Natural killer cell treated with Interleukin-12 subunit alpha and Interleukin-12 subunit beta and Interleukin-15 and Interleukin-18, amount 100 ng/mL, for 72 hours (primary cell): ENCODE results near the gene ACTRT2. TPM values are rescaled to one million over a fixed set of nuclear protein-coding genes. Genes with fewer than 3 reads are reported as not detected.

ENCODE experiments used
- ATAC-seq, 2 donors: fragments of 150-1000 bp; cut with Tn5 transposase in 1 of 2; sonication (Bioruptor Pico), chemical (Tn5 transposase) in 1 of 2; 2 replicates each; pipeline ENCODE4 v1.10.0; 2021
- DNase-seq: peaks from one replicate; pipeline ENCODE4 v3.0.0; 2022; ENCODE audit warnings: low spot score
- H3K27ac Mint-ChIP-seq, 2 donors: 1 replicate in 1 of 2; 2 replicates in 1 of 2; pipeline ENCODE4 v1.8.0; 2022; ENCODE audit warnings: mixed read lengths in 2 of 2, mild to moderate bottlenecking in 1 of 2, moderate library complexity in 1 of 2
- H3K27me3 Mint-ChIP-seq, 2 donors: 1 replicate in 1 of 2; 2 replicates in 1 of 2; pipeline ENCODE4 v1.8.0; 2022; ENCODE audit warnings: mixed read lengths in 2 of 2
- H3K36me3 Mint-ChIP-seq: one replicate; pipeline ENCODE4 v1.8.0; 2022; ENCODE audit warnings: mixed read lengths
- H3K4me1 Mint-ChIP-seq, 2 donors: 1 replicate in 1 of 2; 2 replicates in 1 of 2; pipeline ENCODE4 v1.8.0; 2022; ENCODE audit warnings: low read depth in 2 of 2, mixed read lengths in 2 of 2, mild to moderate bottlenecking in 1 of 2
- H3K4me3 Mint-ChIP-seq: one replicate; pipeline ENCODE4 v1.8.0; 2022; ENCODE audit warnings: mixed read lengths
- H3K9me3 Mint-ChIP-seq: 2 replicates; pipeline ENCODE4 v1.8.0; 2022; ENCODE audit warnings: mixed read lengths
- total RNA-seq, 2 donors: library from RNA; stranded (reverse); gene quantifications; one replicate each; pipeline ENCODE4 v1.2.3, GENCODE V29; 2022

ACTRT2 gene
- total RNA-seq, 2 donors from 2014 or later, result not detected

- H3K27me3 Mint-ChIP-seq, result no peaks in the 10 kb centered on the region
- ATAC-seq, result peak in 1 of 2 donors; percentile 2
- no peaks in the 10 kb centered on the region for H3K36me3 Mint-ChIP-seq
- no peaks in the 10 kb centered on the region for H3K4me1 Mint-ChIP-seq
- no peaks in the 10 kb centered on the region for H3K9me3 Mint-ChIP-seq
- no peak overlapping the region for H3K27ac Mint-ChIP-seq
- no peak overlapping the region for H3K4me3 Mint-ChIP-seq
- DNase-seq, result peak; percentile 54
Observed at GRCh38 chr1:2980073-2980791, 41.0 kb upstream of the ACTRT2 start.

GRCh38 chr1:2980849-2981248, 40.4 kb upstream of the ACTRT2 start:
- Mint-ChIP-seq H3K27me3 (peaks cover 0 to 3% of the 10 kb centered on the region in 2 donors), H3K27ac (no peak overlapping the region), H3K4me3 (no peak overlapping the region), H3K4me1 (no peaks in the 10 kb centered on the region), H3K36me3 (no peaks in the 10 kb centered on the region), H3K9me3 (no peaks in the 10 kb centered on the region)
- no peak for ATAC-seq
- DNase-seq, result no peak

DNA sequence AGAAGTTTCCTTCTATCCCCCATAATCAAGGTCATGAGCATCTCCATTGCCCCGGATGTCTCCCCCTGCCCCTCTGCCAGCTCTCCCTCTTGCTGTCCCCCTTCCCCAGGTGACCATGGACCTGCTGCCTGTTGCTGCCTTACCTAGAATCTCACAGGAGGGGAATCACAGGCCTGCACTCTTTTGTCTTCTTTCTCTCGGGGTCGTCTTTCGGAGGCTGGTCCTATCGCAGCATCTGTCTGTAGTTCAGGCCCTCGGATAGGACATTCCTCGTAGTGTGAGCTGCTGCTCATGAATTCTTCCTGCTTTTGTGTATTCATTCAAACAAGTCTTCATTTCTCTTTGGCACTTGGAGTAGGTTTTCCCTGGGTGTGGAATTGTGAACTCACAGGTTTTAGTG, 39.9 kb upstream of the ACTRT2 start:
- H3K4me3 Mint-ChIP-seq, result no peak overlapping the region
- H3K27ac Mint-ChIP-seq, result no peak overlapping the region
- H3K27me3 Mint-ChIP-seq, result peaks cover 0 to 8% of the 10 kb centered on the region in 2 donors
- no peaks in the 10 kb centered on the region for H3K36me3 Mint-ChIP-seq
- ATAC-seq (no peak), DNase-seq (no peak)
- H3K9me3 Mint-ChIP-seq, result no peaks in the 10 kb centered on the region
- no peaks in the 10 kb centered on the region for H3K4me1 Mint-ChIP-seq

GRCh38 chr1:2981981-2982614, 39.2 kb upstream of the ACTRT2 start:
- DNase-seq (peak; percentile 41), ATAC-seq (no peak)
- Mint-ChIP-seq H3K9me3 (no peaks in the 10 kb centered on the region), H3K27ac (no peak overlapping the region), H3K4me3 (no peak overlapping the region), H3K36me3 (no peaks in the 10 kb centered on the region), H3K4me1 (no peaks in the 10 kb centered on the region), H3K27me3 (peaks cover 0 to 10% of the 10 kb centered on the region in 2 donors)

DNA sequence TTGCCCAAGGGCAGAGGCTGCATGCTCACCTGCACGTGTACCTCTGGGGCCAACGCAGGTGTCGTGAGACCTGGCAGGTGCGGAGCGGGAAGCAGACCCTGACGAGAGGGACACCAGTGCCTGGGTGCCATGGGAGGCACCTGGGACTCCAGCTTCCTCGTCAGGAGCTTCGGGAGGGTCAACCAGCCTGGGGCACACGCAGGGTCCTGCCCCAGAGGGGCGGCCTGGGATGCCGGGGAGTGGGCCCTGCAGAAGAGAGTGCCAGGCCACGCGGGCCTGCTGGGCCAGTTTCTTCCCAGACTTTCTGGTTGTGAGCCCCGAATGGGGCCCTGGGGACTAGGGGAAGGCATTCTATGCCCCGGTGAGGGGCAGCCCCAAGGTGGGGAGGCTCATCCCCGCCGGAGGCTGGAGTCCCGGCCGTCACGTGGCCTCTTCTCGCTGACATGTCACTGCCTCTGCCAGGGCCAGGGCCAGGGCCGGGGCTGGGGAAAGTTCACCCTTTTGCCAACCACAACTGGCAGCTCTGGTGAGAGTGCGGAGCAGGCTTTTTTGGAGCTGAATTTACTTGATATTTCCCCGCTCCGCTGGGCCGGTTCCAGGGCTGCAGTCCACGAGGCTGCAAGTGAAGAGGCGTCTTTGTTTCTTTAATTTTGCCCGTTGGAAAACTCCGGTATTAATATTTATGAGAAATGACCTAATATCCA, 38.5 kb upstream of the ACTRT2 start:
- DNase-seq (peak; percentile 59), ATAC-seq (no peak)
- H3K36me3 Mint-ChIP-seq, result no peaks in the 10 kb centered on the region
- peaks cover 0 to 10% of the 10 kb centered on the region in 2 donors for H3K27me3 Mint-ChIP-seq
- H3K4me1 Mint-ChIP-seq, result no peaks in the 10 kb centered on the region
- no peak overlapping the region for H3K27ac Mint-ChIP-seq
- H3K4me3 Mint-ChIP-seq, result no peak overlapping the region
- no peaks in the 10 kb centered on the region for H3K9me3 Mint-ChIP-seq

DNA sequence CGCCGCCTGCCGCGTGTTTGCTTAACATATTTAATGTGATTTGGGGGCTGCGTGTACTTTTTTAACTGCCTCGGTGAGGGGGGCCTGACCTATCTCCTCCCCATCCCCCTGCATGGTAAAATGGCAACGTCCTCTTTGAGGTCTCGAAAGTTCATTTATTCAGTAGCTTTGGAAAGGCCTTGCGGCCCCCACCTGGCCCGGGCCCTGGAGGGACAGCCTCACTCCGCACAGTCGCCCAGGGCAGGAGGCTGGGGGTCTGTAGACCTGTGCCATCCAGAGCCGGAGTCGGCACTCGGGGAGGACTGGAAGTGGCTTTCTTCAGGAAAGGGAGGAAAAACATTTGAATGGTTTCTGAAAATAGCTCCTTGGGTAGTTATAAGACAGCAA, 38.0 kb upstream of the ACTRT2 start:
- Mint-ChIP-seq H3K36me3 (no peaks in the 10 kb centered on the region), H3K27me3 (peaks cover 0 to 10% of the 10 kb centered on the region in 2 donors), H3K9me3 (no peaks in the 10 kb centered on the region), H3K4me1 (no peaks in the 10 kb centered on the region), H3K4me3 (no peak overlapping the region), H3K27ac (no peak overlapping the region)
- ATAC-seq (no peak), DNase-seq (peak; percentile 32)

DNA sequence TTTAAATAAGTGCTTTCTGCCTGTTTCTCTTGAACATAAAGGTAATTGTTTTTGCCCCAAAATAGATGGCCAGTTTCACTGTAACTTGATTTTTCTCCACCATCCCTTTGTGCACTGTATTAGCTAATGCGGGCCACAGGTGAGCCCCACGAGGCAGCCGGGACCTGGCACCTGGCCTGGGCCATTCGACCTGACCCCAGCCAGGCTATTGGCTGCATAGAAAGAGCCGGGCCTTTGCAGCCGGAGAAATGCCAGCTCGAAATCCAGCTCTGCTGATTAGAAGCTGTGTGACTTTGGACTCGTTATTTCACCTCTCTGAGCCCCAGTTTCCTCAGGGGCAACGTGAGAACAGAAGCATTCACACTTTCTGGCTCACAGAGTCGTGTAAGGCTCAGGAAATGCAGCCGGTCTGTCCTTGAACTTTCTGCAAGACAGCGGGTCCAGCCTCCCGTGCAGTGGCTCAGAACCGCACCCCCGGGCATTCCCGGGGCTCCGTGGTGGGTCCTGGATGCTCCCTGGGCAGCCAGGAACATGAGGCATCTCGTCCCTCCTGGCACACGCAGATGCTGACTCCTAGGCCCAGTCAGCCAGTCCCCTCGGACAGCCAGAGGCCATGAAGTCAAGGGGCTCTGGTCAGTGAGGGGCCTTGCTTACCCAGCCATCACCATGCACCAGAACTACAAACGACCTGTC, 37.4 kb upstream of the ACTRT2 start:
- no peak overlapping the region for H3K4me3 Mint-ChIP-seq

GRCh38 chr1:2984399-2985061, 36.7 kb upstream of the ACTRT2 start:
- no peak for ATAC-seq
- H3K36me3 Mint-ChIP-seq, result no peaks in the 10 kb centered on the region
- H3K4me1 Mint-ChIP-seq, result peaks cover 0 to 3% of the 10 kb centered on the region in 2 donors
- DNase-seq, result peak; percentile 59
- peaks cover 7 to 17% of the 10 kb centered on the region in 2 donors for H3K27me3 Mint-ChIP-seq
- no peak overlapping the region for H3K4me3 Mint-ChIP-seq
- no peak overlapping the region for H3K27ac Mint-ChIP-seq
- H3K9me3 Mint-ChIP-seq, result no peaks in the 10 kb centered on the region

More for the DNA sequence above, 37.4 kb upstream of the ACTRT2 start:
- H3K9me3 Mint-ChIP-seq, result no peaks in the 10 kb centered on the region
- H3K27me3 Mint-ChIP-seq, result peaks cover under 1 to 11% of the 10 kb centered on the region in 2 donors
- no peaks in the 10 kb centered on the region for H3K36me3 Mint-ChIP-seq
- no peak for ATAC-seq
- peak; percentile 23 for DNase-seq
- H3K4me1 Mint-ChIP-seq, result no peaks in the 10 kb centered on the region
- H3K27ac Mint-ChIP-seq, result no peak overlapping the region

DNA sequence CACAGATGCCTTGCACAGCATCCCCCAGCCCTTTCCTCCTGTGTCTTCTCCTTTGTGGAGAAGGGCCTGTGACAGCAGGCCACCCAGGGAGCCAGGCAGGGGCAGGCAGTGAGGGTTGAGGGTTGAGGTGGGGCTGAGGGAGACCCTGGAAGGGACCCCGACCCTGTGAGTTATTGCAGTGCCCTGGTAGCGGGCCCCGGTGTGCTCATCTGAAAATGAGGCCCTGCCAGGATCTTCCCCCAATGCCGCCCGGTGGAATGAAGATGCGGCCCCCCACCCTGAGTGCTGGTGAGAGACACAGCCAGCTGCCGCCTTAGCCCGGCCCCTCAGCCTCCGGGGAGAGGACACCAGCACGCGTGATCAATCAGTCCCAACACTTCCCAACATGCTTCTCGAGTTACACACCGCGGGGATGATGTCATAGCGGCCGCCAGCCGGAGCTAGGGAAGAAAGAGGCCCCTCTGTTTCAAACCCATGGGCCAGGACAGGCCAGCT, 36.2 kb upstream of the ACTRT2 start:
- no peak overlapping the region for H3K4me3 Mint-ChIP-seq
- peaks cover 0 to 3% of the 10 kb centered on the region in 2 donors for H3K4me1 Mint-ChIP-seq
- H3K27me3 Mint-ChIP-seq, result peaks cover 7 to 17% of the 10 kb centered on the region in 2 donors
- DNase-seq, result peak; percentile 61
- no peak for ATAC-seq
- no peaks in the 10 kb centered on the region for H3K9me3 Mint-ChIP-seq
- H3K36me3 Mint-ChIP-seq, result no peaks in the 10 kb centered on the region
- H3K27ac Mint-ChIP-seq, result no peak overlapping the region

GRCh38 chr1:2985694-2986548, 35.3 kb upstream of the ACTRT2 start:
- H3K36me3 Mint-ChIP-seq, result no peaks in the 10 kb centered on the region
- DNase-seq (peak; percentile 15), ATAC-seq (no peak)
- H3K4me3 Mint-ChIP-seq, result no peak overlapping the region
- peaks cover 0 to 3% of the 10 kb centered on the region in 2 donors for H3K4me1 Mint-ChIP-seq
- peaks cover 7 to 17% of the 10 kb centered on the region in 2 donors for H3K27me3 Mint-ChIP-seq
- H3K9me3 Mint-ChIP-seq, result no peaks in the 10 kb centered on the region
- H3K27ac Mint-ChIP-seq, result no peak overlapping the region

DNA sequence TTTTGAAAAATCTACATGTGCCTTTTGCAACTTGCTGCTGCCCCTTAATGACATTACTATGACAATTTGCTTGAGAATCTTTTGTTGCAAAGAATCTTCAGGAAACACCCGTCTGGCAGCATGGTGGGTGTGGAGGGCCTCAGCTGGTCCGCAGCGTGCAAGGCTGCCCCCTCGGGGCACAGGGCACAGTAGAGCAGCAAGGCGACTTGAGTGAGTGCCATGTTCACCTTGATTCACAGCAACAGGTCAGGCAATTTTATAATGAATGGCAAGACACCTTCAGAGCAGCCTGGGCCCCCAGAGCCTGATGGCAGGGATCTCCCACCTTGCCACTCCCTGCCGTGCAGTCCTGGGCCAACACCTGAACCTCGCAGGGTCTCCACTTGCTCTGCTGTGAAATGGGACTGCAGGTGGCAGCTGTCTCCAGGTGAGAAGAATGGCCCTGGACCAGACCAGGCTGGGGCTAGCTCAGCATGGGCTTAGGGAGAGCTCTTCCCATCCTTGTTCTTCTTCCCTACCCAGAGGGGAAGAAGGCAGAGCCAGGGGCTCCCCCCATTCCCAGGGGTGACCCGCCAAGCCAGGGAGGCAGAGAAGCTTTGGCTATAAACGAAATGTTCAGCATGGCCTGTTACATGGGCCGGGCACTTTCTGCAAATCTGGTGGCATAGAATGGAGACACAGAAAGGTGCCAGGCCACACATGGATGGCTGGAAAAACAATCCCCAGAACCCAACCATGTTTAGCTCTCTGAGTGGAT, 34.5 kb upstream of the ACTRT2 start:
- no peak overlapping the region for H3K4me3 Mint-ChIP-seq
- H3K4me1 Mint-ChIP-seq, result peaks cover 0 to 3% of the 10 kb centered on the region in 2 donors
- no peaks in the 10 kb centered on the region for H3K9me3 Mint-ChIP-seq
- ATAC-seq (no peak), DNase-seq (peak; percentile 46)
- H3K27ac Mint-ChIP-seq, result no peak overlapping the region
- H3K36me3 Mint-ChIP-seq, result no peaks in the 10 kb centered on the region
- H3K27me3 Mint-ChIP-seq, result peaks cover 7 to 17% of the 10 kb centered on the region in 2 donors

DNA sequence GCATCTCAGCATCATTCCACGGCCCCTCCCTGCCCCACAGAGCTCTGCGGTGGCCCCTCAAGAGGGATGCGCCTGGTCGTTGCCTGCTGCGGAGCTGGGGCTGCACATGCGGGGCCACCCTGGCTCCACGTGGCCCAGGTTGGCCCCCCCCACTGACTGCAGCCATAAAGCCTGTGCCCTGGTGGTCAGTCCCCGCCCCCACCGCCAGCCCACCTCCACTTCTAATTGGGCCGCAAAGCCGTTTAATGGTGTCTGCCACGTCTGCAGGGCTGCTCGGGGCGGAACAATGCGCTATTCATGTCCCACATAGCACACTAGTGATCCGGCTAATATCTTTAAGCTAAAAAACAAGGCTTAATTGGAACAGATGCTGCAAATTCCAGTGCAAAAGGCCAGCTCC, 33.5 kb upstream of the ACTRT2 start:
- peak; percentile 44 for DNase-seq

More for the DNA sequence above, 33.5 kb upstream of the ACTRT2 start:
- H3K4me1 Mint-ChIP-seq, result peaks cover 0 to 3% of the 10 kb centered on the region in 2 donors
- peaks cover 7 to 17% of the 10 kb centered on the region in 2 donors for H3K27me3 Mint-ChIP-seq
- no peaks in the 10 kb centered on the region for H3K36me3 Mint-ChIP-seq
- no peak for ATAC-seq
- no peak overlapping the region for H3K4me3 Mint-ChIP-seq
- no peak overlapping the region for H3K27ac Mint-ChIP-seq
- H3K9me3 Mint-ChIP-seq, result no peaks in the 10 kb centered on the region
